ENCODE results near the gene USP2.

USP2 gene

DNA sequence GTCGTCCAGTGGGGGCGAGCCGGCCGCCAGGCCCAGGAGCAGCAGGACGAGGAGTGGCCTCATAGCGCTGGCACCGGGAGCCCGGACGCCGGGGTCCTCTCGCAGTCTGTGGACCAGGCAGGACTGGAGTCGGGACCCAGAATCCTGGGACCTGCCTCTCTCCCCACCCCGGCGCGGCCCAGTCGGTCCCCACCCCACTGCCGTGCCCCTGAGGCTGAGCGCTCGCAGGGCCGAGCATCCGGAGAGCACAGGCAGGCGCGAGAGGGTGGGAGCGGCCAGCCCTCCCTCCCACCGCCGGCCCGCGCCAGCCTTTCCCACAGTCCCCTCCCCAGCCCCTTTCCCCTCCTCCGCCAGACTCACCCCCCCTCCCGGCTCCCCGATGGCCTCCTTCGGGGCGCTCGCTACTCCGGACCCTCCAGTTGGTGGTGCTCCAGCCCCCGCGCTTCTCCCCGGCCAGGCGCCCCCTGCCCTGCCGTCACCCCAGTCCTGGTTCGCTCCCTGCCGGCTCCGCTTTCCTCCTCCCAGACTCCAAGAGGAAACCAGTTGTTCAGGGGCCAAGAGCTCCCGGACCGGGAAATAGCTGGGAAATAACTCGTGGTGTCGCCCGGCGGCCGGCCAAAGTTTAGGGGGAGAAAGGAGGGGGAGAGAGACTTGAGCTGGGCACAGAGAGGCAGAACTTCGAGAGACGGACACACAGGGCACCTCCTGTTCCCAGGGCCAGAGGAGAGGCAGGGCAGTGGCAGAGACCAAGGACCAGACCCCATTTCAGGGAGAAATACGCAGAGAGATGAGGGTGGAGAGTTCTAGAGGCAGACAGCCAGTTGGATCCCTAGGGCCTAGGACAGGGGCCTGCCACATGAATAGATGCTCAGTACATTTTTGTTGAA lies 40.9 kb downstream of the USP2 start, which contains the start of gene C1QTNF5:
C1QTNF5 (minus strand) TSS at position 549 of the 887 bp plus-strand sequence; CDS start at position 63, 486 bp downstream.
- DNase-seq = no peak

DNA sequence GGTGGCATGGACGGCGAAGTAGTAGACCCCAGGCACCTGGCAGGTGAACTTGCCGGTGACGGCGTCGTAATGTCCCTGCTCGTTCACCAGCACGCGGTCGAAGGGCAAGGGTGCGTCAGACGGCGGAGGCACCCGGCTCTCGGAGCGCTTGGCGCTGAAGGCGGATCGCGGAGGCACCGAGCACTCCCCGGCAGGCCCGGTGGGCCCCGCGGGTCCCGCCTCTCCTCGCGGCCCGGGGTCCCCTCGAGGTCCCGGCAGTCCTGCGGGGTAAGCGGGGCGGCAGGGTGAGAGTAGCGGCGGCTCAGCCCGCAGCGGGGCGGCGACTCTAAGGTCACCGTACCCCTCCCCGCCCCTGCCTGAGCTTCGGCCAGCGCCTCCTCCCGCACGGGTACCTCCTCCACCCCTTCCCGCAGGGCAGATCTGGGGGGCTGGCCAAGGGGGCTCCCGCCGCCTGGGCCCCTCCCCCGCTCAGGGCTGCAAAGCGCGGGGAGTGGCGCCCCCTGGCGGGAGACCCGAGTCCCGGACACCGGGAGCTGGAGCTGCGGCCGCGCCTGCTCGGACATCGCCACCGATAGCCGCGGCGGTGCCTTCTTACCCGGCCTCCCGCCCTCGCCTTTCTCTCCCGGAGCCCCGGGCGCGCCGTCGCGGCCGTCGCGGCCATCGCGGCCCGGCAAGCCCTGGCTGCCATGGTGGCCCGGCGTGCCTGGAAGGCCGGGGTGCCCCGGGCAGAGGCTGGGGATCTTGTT lies 41.7 kb downstream of the USP2 start:
- DNase-seq = no peak

DNA sequence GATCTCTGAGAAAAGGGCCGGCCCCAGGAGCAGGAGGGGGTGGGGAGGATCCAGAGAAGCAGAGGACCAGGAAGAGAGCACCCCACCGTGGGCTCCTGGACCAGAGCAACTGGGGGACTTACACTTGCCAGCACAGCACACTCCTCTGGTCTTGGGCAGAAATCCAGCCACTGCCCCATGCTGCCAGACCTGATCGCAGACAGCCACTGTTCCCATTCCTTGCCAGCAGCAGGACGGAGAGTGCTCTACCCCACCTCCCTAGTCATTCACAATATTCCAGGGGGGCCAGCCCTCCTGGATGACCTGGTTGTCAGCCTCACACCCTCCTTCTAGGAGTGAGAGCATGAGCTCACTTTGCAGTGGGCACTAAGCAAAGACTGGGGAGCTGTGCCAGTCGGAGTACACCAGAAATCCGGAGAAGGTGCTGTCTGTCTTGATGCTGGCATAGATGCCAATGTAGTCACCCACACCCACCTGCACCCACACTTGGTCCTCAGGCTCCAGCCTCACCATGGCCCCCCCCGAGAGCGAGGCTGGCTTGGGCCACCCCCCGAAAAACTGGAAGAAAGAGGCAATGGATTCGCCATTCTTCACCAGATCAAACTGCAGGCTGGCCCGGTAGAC lies 42.4 kb downstream of the USP2 start:
- no peak for DNase-seq

DNA sequence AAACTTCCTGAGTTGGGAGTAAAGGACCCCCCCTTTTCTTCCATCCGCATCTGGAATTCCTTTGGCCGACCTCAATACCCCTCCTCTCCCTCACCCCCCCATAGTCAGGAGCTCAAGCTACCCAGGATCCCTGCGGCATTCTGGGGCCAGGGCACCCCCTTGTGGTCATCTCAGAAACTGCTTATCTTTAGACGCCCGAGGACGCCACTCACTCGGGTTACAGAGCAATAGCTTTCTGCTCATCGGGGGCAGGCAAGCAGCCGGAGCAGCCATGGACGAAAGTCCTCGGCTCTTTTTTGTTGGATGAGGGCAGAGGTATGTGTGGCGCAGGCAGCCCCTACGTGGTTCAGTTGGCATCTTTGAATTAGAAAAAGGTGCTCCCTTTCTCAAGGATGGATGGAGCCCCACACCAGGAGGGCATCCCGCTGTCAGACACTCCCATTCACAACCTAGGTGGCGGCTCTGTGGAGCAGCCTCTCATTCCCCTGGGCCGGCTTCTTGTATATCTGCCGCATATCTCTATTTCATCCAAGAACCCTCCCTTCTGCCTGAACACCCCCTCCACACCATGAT lies 43.1 kb downstream of the USP2 start:
- DNase-seq = peak; percentile 69 to 73

DNA sequence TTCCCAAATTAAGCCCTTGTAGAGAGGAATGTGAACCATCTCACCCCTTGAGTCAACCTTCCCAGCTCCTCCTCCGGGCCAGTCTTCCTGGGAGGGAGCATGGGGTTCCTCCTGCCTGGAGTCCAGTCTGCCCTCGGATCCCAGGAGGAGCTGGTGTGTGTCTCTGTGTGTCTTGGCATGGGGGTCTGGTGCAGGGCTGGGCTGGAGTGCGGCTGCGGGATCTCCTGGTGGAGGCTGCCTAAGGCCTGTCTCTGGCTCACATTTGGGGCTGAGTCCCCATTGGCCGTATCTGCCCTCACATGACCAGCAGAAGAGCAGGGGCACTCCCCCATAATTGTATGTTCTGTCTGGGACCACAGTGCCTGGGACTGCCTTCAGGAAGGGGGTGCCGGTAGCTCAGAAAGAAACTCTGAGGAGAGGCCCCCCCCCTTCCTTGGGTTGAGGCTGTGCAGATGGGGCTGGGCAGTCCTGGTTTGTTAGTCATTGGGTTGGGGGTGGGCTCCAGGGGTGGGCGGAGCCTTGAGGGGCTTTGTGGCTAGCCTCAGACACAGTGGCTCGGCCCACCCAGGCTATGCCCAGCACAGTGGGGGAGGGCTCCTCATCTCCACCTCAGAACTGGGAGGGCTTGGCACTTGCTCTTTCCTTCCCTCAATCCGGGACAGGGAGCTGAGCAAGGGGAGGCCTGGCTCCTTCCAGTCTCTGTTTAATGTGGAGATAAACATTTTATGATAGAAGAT lies 43.7 kb downstream of the USP2 start:
- DNase-seq = no peak

DNA sequence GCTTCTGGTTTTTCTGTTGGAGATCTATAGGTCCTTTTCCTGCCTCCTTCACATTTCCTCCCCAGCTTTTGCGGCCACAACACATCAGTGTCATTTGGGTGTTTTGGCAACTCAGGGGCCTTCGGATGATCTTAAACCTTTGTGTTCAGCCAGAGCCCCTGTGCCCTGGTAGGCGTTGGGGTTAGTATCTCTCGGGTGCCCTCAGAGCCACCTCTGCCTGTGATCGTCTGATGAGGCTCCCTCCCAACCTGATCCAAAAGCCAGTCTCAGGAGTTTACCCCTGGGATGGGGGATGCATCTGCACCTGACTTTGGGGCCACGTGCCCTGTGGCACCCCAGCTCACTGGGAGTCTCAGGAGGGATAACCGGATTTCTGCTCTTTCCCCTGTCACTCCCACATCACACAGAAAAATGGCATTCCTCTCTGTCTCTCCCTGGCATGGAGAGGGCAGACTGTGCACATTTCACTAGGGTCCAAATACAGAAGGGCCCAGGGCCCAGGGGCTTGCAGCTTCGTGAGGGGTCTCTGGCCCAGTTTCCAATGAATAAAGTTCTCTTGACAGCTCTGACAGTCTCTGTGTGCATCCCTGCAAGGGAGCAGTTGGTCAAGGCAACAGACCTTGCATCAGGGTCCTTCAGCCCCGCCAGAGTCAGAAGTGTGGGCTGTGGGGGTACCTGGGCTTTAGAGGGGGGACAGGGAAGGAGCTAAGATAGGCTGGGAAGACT lies 44.6 kb downstream of the USP2 start:
- DNase-seq = no peak

DNA sequence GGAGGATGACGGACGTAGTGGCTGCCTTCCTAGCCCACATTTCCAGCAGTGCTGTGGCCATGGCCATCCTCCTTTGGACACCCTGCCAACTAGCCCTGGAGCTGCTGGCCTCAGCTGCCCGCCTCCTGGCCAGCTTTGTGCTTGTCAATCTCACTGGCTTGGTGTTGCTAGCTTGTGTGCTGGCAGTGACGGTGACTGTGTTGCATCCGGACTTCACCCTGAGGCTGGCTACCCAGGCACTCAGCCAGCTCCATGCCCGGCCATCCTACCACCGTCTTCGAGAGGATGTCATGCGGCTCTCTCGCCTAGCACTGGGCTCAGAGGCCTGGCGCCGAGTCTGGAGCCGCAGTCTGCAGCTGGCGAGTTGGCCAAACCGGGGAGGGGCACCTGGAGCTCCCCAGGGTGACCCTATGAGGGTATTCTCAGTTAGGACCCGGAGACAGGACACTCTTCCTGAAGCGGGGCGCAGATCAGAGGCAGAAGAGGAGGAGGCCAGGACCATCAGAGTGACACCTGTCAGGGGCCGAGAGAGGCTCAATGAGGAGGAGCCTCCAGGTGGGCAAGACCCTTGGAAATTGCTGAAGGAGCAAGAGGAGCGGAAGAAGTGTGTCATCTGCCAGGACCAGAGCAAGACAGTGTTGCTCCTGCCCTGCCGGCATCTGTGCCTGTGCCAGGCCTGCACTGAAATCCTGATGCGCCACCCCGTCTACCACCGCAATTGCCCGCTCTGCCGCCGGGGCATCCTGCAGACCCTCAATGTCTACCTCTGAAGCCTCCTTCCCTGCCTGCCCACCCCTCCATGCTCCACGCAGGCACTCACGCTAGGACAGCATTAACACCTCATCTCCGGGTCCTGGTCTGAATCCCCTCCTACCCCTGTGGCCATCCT lies 45.6 kb downstream of the USP2 start:
- DNase-seq = no peak

DNA sequence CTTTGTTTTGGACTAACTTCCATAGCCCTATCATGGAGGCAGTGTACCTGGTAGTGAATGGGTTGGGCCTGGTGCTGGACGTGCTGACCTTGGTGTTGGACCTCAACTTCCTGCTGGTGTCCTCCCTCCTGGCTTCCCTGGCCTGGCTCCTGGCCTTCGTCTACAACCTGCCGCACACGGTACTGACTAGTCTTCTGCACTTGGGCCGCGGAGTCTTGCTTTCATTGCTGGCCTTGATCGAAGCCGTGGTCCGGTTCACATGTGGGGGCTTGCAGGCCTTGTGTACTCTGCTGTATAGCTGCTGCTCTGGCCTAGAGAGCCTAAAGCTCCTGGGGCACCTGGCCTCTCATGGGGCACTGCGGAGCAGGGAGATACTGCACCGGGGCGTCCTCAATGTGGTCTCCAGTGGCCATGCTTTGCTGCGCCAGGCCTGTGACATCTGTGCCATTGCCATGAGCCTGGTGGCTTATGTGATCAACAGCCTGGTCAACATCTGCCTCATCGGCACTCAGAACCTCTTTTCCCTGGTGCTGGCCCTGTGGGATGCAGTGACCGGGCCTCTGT lies 46.3 kb downstream of the USP2 start:
- no peak for DNase-seq

DNA sequence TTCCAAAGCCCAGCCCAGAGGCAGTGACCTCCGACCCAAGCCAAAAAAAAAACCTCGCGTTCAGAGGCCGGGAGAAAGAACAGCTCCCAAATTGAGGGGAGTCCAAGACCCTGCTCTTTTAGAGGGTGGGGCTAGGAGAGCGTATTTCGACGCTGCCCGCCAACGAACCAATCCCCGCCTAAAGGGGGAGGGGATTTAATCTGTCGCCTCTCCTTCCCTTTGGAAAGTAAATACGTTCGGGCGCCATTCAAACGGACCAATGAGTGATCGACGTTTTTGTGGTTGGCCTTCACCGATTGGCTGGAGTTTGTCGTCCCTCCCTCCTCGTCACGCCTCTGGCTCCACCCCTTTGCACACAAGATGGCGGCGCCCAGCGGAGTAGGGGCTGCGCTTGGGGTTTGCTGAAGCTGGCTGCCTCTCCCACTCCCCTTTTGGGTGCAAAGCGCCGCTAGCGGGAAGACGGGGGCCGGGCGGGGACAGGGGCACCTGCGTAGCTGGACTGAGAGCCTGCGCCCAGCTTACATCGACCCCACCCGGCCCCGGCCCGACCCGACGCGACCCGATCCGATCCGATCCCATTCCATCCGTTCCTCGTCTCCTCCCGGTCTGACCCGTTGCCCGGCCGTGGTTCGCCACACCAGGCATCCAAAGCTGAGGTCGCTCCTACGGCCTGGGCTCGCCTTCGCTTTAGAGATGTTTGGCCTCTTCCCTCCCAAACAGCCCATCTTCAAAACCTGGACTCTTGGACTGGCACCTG lies 47.1 kb downstream of the USP2 start, which contains the start of gene RNF26:
RNF26 (plus strand) TSS at position 354 of the 757 bp plus-strand sequence. CDS start 596 bp downstream, outside the sequence.
- DNase-seq = peak; percentile 96 to 98

DNA sequence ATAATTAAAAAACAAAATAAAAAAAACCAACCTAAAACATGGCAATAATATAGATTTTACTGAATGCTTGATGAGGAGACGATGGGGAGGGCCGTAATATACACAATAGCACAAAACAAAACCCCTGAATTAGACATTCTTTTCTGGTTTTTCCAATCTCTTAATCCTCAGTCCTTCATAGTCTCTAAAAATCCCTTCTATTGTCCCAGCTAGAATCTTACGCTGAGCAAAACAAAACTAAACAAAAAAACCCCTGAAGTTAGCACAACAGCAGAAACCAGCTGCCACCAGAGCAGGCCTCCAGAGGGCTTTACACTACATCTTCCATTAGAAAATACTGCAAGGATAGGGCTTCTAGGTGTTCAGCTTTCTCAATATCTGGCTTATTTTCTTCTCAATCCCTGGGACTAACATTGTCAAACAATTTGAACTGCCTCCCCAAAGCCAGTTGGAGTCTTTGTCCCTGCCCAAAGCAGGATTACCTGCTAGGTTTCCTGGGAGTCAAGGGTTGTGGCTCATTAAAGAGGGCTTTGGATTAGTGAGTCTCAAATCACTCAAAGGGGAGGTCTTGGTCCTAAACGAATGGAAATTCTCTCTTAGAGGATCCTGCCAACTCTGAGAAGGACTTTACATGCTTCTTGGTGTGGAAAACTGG lies 49.3 kb downstream of the USP2 start:
- no peak for DNase-seq

DNA sequence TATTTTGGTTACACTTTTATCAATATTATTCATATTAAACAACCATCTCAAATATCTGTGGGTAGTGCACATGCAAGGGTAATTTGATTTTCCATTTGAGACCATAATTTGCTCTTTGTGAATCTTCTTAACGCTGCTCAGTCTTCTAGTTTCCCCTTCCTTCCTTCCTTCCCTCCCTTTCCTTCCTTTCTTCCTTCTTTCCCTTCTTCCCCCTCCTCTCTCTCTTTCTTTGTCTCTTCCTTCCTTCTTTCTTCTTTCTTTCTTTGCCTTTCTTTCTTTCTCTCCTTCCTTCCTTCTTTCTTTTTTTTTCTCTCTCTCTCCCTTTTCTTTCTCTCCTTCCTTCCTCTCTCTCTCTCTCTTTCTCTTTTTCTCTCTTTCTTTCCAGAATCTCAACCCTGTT lies 51.3 kb downstream of the USP2 start:
- no peak for DNase-seq

DNA sequence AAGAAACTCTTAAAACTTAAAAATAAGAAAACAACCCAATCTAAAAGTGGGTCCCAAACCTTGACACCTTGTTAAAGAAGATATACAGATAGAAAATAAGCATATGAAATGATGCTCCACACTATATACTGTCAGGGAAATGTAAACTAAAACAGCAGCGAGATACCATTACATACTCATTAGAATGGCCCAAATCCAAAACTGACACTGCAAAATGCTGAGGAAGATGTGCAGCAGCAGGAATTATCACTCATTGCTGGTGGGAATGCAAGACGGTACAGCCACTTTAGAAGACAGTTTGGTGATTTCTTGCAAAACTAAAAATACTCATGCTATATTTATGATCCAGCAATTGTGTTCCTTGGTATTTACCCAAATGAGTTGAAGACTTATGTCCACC lies 52.2 kb downstream of the USP2 start:
- no peak for DNase-seq

DNA sequence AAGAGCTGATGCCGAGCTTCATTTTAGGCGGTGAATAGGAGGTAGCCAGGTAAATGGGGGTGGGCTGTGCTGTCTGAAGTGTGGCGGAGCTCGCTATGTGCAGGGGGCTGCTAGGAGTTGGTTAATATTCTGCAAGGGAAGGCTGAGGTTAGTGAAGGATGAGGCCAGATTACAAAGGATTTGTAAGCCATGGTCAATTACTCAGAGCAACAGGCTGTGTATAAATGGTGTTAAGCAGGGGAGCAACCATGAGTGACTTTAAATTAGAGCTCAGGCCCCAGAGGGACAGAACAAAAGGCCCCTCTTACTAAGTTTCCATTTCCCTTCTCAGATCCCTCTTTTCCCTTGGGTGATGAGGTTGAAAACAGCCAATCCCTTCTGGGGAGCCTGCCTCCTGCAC lies 57.3 kb downstream of the USP2 start:
- DNase-seq = no peak

DNA sequence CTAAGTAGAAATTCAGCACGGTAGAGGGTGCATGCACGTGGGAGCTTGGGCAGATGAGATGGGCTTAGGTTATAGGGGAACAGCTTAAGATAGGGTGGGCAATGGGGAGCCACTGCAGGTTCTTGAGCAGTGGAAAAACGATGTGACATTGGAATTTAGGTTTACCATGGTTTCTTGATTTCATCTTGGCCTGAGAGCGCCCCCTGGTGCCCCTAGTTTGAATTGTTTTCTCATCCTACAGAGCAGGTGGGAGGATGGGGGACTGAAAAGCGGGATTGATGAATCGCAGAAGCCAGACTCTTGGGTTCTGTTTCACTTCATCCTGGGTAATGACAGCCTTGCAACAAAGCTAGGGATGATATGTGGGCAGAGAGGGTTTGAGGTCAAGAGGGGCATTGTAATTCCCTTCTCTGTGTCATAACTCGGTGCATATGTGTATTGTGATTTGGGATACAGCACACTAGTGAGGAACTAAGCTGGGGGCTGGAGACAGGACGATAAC lies 57.9 kb downstream of the USP2 start:
- DNase-seq = peak; percentile 70 to 79

DNA sequence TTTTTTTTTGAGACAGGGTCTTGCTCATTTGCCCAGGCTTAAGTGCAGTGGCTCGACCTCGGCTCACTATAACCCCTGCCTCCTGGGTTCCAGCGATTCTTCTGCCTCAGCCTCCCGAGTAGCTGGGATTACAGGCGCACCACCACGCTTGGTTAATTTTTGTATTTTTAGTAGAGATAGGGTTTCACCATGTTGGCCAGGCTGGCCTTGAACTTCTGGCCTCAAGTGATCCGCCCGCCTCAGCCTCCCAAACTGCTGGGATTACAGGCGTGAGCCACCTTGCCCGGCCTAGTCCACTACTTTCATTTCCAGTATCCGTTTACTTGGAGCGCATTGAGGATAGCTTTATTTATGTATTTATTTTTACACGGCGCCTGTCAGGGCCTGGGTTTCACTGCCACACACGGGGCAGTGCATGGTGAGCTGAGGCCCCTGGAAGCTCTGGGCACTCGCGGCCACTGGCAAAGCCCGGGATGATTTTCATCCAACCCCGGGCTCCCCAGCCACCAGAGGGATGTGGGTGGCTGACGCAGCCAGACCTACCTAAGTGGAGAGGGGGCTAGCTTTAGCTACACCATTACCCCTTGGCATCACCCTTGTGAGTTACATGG lies 58.5 kb downstream of the USP2 start:
- no peak for DNase-seq

DNA sequence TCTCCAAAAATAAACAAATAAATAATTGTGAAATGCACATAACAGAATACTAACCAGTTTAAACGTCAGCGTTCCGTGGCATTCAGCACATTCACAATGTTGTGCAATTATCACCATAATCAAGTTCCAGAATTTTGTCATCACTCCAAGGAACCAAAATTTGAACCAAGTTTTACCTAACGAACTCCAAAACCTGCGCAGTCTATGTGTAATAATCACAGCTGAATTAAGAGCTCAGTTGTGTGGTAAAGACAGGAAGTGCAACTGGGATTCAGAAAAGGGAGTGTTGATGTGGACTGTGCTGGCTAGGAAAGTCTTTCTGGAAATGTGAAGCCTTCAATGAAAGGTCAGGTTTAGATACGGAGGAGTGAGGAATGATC lies 59.1 kb downstream of the USP2 start:
- no peak for DNase-seq

DNA sequence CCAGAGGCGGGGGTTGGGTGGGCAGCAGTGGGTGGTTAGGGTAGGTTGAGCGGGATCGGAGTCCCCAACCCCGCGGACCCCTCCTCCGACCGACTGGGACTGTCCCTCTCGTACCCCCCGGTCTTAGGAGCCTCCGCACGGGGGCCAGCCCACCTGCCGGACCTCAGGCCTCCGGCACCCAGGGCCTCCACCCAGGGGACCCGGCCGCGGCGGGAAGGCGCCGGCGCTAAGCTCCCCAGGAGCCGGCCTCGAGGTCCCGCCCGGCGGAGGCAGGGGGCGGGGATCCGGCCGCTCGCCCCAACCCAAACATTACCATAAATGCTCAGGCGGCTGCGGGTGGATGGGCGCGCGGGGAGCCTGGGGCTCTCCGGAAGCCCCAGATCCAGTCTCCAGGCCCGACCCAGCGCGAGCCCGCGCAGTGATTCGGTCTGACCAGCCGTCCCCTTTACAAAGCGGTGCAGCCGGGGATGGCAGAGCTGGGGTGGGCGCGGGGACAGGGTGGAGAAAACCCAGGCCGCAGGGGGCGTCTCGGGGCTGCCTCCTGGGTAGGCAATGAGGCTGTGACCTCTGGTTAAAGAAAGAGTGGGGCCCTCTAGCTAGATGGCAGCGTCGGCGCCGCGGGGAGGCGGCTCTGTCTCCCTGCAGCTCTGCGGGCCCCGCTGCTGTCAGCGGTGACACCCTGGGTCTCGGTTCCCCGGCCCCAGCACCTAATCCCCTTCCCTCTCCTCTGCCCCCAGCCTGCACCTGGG lies 60.5 kb downstream of the USP2 start:
- DNase-seq = peak in 1 of 2 donors; percentile 41

All from CD4-positive, alpha-beta T cell treated with Interleukin-4 for 1 hour (primary cell).